WERI-Rb-1 (cell line): Measurements from ENCODE around the gene PACC1.
A peak's percentile ranks its signal among the peaks of the same experiment; 100 is the strongest.
"Not testable (repeated sequence)": the region's sequence is repeated elsewhere in the genome, so short reads cannot be mapped to it uniquely, and the experiment has no call there.

ENCODE experiments used
- DNase-seq: peaks from one replicate; pipeline ENCODE4 v3.0.0-alpha.2; 2020
- H3K27ac ChIP-seq: fragments of 250-450 bp; sonication (Bioruptor Pico); 2 replicates; pipeline ENCODE4 v1.5.1; 2020; ENCODE audit warnings: mild to moderate bottlenecking, moderate library complexity
- H3K27me3 ChIP-seq: fragments of 250-450 bp; sonication (Bioruptor Pico); 2 replicates; pipeline ENCODE4 v1.5.1; 2021; ENCODE audit warnings: mild to moderate bottlenecking, low read depth, moderate library complexity; ENCODE audit not compliant: insufficient read depth, severe bottlenecking
- H3K36me3 ChIP-seq: fragments of 250-450 bp; sonication (Bioruptor Pico); 2 replicates; pipeline ENCODE4 v1.5.1; 2020; ENCODE audit warnings: mild to moderate bottlenecking, moderate library complexity
- H3K4me3 ChIP-seq: 2 replicates; pipeline ENCODE4 v1.5.1; 2011; ENCODE audit warnings: low read depth, mild to moderate bottlenecking, control low read depth, low read length
- H3K9me3 ChIP-seq: fragments of 250-450 bp; sonication (Bioruptor Pico); 2 replicates; pipeline ENCODE4 v1.5.1; 2021; ENCODE audit warnings: mild to moderate bottlenecking, moderate library complexity; ENCODE audit not compliant: severe bottlenecking
- TF ChIP-seq, protein P1 (sequence below): IDR thresholded peaks from 2 replicates; pipeline ENCODE4 v1.5.1; 2011; ENCODE audit warnings: low read depth, mild to moderate bottlenecking, control low read depth, inconsistent platforms, low read length

The PACC1 gene

DNA sequence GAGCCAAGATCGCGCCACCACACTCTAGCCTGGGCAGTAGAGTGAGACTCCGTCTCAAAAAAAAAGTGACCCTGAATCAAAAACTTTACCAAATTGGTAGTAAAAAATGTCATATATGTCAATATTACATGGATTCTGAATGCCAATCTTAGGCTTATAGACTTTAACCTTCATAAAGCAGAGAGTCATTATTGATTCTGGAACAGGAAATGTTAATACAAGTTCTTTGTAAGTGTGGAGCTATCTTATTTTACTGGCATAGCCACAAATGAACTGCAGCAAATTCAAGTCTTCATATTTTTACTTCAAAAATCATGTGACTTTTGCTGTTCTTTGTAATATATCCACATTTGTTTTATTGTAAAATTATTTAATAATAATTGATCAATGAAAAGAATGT, 88.1 kb downstream of the PACC1 start:
- DNase-seq, result no peak
- Histone ChIP-seq H3K9me3 (no peaks in the 10 kb centered on the region), H3K27ac (no peak overlapping the region), H3K36me3 (no peaks in the 10 kb centered on the region), H3K27me3 (no peaks in the 10 kb centered on the region), H3K4me3 (no peak overlapping the region)
- TF ChIP-seq, protein P1, sequence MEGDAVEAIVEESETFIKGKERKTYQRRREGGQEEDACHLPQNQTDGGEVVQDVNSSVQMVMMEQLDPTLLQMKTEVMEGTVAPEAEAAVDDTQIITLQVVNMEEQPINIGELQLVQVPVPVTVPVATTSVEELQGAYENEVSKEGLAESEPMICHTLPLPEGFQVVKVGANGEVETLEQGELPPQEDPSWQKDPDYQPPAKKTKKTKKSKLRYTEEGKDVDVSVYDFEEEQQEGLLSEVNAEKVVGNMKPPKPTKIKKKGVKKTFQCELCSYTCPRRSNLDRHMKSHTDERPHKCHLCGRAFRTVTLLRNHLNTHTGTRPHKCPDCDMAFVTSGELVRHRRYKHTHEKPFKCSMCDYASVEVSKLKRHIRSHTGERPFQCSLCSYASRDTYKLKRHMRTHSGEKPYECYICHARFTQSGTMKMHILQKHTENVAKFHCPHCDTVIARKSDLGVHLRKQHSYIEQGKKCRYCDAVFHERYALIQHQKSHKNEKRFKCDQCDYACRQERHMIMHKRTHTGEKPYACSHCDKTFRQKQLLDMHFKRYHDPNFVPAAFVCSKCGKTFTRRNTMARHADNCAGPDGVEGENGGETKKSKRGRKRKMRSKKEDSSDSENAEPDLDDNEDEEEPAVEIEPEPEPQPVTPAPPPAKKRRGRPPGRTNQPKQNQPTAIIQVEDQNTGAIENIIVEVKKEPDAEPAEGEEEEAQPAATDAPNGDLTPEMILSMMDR, result no peak

DNA sequence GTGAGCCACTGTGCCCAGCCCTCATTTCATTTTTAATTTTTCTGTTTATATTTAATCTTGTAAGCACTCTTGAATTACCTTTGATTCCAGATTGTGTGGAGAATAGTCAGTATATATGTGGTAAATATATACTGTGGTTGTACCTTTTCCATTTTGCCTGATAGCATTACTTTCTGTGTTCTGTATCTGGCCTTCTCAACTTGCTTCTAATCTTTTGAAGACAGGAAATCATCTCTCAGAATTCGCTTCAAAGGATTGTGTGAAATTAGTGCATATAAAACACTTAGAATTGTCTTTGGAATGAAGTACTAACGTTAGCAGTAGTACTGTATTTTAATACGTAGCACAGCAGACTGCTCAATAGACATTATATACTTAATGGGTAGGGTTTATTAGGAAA, 91.6 kb downstream of the PACC1 start:
- H3K27me3 ChIP-seq, result no peaks in the 10 kb centered on the region
- no peaks in the 10 kb centered on the region for H3K9me3 ChIP-seq
- no peaks in the 10 kb centered on the region for H3K36me3 ChIP-seq
- no peak overlapping the region for H3K27ac ChIP-seq
- TF ChIP-seq, protein P1, result no peak
- DNase-seq, result no peak
- no peak overlapping the region for H3K4me3 ChIP-seq

DNA sequence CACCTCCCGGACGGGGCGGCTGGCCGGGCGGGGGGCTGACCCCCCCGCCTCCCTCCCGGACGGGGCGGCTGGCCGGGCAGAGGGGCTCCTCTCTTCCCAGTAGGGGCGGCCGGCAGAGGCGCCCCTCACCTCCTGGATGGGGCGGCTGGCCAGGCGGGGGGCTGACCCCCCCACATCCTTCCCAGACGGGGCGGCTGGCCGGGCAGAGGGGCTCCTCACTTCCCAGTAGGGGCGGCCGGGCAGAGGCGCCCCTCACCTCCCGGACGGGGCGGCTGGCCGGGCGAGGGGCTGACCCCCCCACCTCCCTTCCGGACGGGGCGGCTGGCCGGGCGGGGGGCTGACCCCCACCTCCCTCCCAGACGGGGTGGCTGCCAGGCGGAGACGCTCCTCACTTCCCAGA, 93.7 kb downstream of the PACC1 start:
- not testable (repeated sequence) for H3K9me3 ChIP-seq, H3K27me3 ChIP-seq, H3K36me3 ChIP-seq, H3K4me3 ChIP-seq, H3K27ac ChIP-seq, DNase-seq

DNA sequence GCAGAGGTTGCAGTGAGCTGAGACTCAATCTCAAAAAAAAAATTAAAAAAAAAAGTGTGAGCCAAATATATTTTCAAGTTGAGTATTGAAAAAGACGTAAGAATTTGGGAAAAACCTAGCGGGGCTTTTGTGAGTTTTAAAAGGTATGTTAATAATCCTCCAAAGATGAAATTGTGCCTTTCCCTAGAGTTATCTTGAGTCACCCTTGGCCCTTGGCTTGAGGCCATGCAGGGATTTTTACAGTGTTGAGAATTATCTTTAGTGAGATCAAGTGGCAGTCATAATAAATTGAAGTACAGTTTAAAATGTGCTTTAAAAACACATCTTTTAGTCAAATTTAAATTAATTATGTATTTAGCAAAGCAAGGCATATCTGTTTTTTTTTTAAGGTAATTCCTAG, 96.8 kb downstream of the PACC1 start:
- Histone ChIP-seq H3K4me3 (no peak overlapping the region), H3K27ac (no peak overlapping the region), H3K9me3 (no peaks in the 10 kb centered on the region), H3K36me3 (no peaks in the 10 kb centered on the region), H3K27me3 (no peaks in the 10 kb centered on the region)
- no peak for DNase-seq
- TF ChIP-seq, protein P1, result no peak

DNA sequence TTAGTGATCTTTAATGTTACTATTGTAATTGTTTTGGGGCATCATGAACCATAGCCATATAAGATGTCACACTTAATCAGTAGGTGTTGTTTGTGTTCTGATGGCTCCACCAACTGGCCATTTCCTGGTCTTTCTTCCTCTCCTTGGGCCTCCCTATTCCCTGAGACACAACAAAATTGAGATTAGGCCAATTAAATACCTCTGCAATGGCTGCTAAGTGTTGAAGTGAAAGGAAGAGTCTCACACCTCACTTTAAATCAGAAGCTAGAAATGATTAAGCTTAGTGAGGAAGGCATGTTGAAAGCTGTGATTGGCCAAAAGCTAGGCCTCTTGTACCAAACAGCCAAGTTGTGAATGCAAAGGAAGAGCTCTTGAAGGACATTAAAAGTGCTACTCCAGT, 98.8 kb downstream of the PACC1 start:
- TF ChIP-seq, protein P1, result peak; percentile 56
- Histone ChIP-seq H3K27me3 (no peaks in the 10 kb centered on the region), H3K36me3 (no peaks in the 10 kb centered on the region), H3K9me3 (no peaks in the 10 kb centered on the region), H3K4me3 (no peak overlapping the region), H3K27ac (no peak overlapping the region)
- peak; percentile 39 for DNase-seq

DNA sequence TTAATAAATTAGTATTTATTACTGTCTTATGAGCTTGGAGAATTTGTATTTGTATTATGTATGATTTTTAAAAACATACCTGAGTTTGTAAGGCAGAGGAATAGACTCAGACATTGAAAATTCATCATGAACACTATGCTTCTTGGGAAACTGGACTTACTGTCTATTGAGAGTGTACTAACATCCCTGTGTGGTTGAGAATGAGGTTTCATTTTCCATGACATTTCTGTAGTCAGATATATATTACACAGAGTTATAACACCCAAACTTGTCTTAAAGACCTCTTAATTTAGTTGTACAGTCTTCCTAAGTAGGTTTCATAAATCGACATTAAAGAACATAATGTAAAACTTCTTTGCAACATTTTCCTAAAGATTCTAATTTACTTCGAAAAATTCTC, 99.5 kb downstream of the PACC1 start:
- no peak for DNase-seq
- Histone ChIP-seq H3K9me3 (no peaks in the 10 kb centered on the region), H3K36me3 (no peaks in the 10 kb centered on the region), H3K27ac (no peak overlapping the region), H3K27me3 (no peaks in the 10 kb centered on the region), H3K4me3 (no peak overlapping the region)
- TF ChIP-seq, protein P1, result no peak
